Epithelial cell of proximal tubule (primary cell): ENCODE data around the gene SERTAD4. TPM values are rescaled to one million over a fixed set of nuclear protein-coding genes. Genes with fewer than 3 reads are reported as not detected.

Experiments
- DNase-seq: peaks from one replicate; pipeline ENCODE4 v3.0.0-alpha.2; 2011; ENCODE audit warnings: low read depth
- H3K4me3 ChIP-seq: 2 replicates; pipeline ENCODE4 v1.5.1; 2011; ENCODE audit warnings: low read depth, mild to moderate bottlenecking, low read length
- CTCF ChIP-seq: conservative IDR thresholded peaks from 2 replicates; pipeline ENCODE4 v1.5.1; 2012; ENCODE audit warnings: low read depth, mild to moderate bottlenecking, low read length
- total RNA-seq: library from RNA; depleted of rRNA; stranded (reverse); fragments of >200 nt; gene quantifications from 2 replicates; pipeline ENCODE4 v1.2.3, GENCODE V29; 2015

SERTAD4 gene
- total RNA-seq, 1 donor from 2014 or later = 8.7 TPM

GRCh38 chr1:210233216-210233494 lies 559 bp downstream of the SERTAD4 start:
- no peak for DNase-seq
- no peak for TF ChIP-seq CTCF

GRCh38 chr1:210233495-210234328 lies 1.1 kb downstream of the SERTAD4 start:
- peak overlapping the region; percentile 75 for H3K4me3 ChIP-seq
- no peak for DNase-seq

More at GRCh38 chr1:210233216-210233494, 559 bp downstream of the SERTAD4 start:
- peak overlapping the region; percentile 75 for H3K4me3 ChIP-seq

GRCh38 chr1:210234329-210234757 lies 1.7 kb downstream of the SERTAD4 start:
- no peak for DNase-seq
- H3K4me3 ChIP-seq = peak overlapping the region; percentile 75
- no peak for TF ChIP-seq CTCF

More at GRCh38 chr1:210233495-210234328, 1.1 kb downstream of the SERTAD4 start:
- TF ChIP-seq CTCF = no peak

GRCh38 chr1:210235363-210236053 lies 2.9 kb downstream of the SERTAD4 start:
- DNase-seq = no peak
- no peak overlapping the region for H3K4me3 ChIP-seq
- TF ChIP-seq CTCF = no peak

- no peak overlapping the region for H3K4me3 ChIP-seq
- TF ChIP-seq CTCF = no peak
- DNase-seq = no peak
Measured at GRCh38 chr1:210236386-210236839, 3.8 kb downstream of the SERTAD4 start.

GRCh38 chr1:210236840-210237409 lies 4.3 kb downstream of the SERTAD4 start:
- DNase-seq = no peak
- no peak for TF ChIP-seq CTCF
- peak overlapping the region; percentile 1 for H3K4me3 ChIP-seq
